ENCODE measurements around the gene LEP.

DNA sequence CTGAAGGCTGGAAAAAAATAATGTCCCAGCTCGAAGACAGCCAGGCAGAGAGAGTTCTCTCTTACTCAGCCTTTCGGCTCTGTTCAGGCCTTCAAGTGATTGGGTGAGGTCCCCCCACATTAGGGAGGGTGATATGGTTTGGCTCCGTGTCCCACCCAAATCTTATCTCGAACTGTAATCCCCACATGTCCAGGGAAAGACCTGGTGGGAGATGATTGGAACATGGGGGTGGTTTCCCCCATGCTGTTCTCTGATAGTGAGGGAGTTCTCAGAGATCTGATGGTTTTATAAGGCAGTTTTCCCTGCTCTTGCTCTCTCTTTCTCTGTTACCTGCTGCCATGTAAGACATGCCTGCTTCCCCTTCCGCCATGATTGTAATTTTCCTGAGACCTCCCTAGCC, 36.6 kb upstream of the LEP start:
- TF ChIP-seq POLR2A (IDR thresholded peaks at IDR 0.05; ENCODE audit: low read depth, low read length), result no peak
- no peak for TF ChIP-seq TAF1 (IDR thresholded peaks at IDR 0.05; ENCODE audit: borderline replicate concordance, low read depth, low read length)
- no peak for TF ChIP-seq POLR2AphosphoS5 (IDR thresholded peaks at IDR 0.05; ENCODE audit: low read depth, low read length)

Measured in GM12892 (cell line).